T-cell (primary cell): ENCODE measurements around the gene MAN2A1. TPM values are rescaled to one million over a fixed set of nuclear protein-coding genes. Genes with fewer than 3 reads are reported as not detected.

Experiments
- ATAC-seq, 4 experiments: fragments of 200-7000 bp in 3 of 4; fragments of 150-1000 bp in 1 of 4; cut with Tn5 transposase; replicated peaks in 1 of 4; 1 replicate in 3 of 4; 2 replicates in 1 of 4; pipeline ENCODE4 v1.10.0; 2021; ENCODE audit warnings: moderate library complexity in 3 of 4, mild to moderate bottlenecking in 2 of 4, moderate number of reproducible peaks in 1 of 4
- CTCF ChIA-PET, 2 donors: fragments of 300-600 bp; sonication (Branson Sonifier 250); formaldehyde crosslinking; loops; one replicate each; lab custom pipeline; 2022; ENCODE audit warnings: antibody characterized with exemption in 2 of 2; lab: Charles Lee
- POLR2A ChIA-PET, 2 donors: fragments of 300-600 bp; sonication (Branson Sonifier 250); formaldehyde crosslinking; loops; one replicate each; lab custom pipeline; 2022; ENCODE audit warnings: antibody characterized with exemption in 2 of 2; lab: Charles Lee
- DNase-seq, 35 experiments: peaks; one replicate each; pipeline versions ENCODE4 v3.0.0 to v3.0.0-alpha.2; 2013 to 2023
- H3K27ac ChIP-seq: one replicate; pipeline ENCODE4 v1.5.1; 2013; ENCODE audit warnings: low read length
- H3K27me3 ChIP-seq, 2 experiments: replicated peaks in 1 of 2; 1 replicate in 1 of 2; 2 replicates in 1 of 2; pipeline versions ENCODE4 v1.6.1 to v1.7.0; 2013; ENCODE audit warnings: low read length in 1 of 2, mixed read lengths in 1 of 2; ENCODE audit not compliant: control insufficient read depth in 2 of 2, insufficient read depth in 2 of 2; ENCODE audit errors: extremely low read depth in 1 of 2
- H3K36me3 ChIP-seq, 2 donors: 1 replicate in 1 of 2; 2 replicates in 1 of 2; pipeline versions ENCODE4 v1.6.1 to v1.7.0; 2013; ENCODE audit warnings: low read length in 1 of 2; ENCODE audit not compliant: control insufficient read depth in 2 of 2, insufficient read depth in 1 of 2; ENCODE audit errors: extremely low read depth in 1 of 2
- H3K4me1 ChIP-seq, 2 experiments: 1 replicate in 1 of 2; 2 replicates in 1 of 2; pipeline versions ENCODE4 v1.6.1 to v1.7.0; 2013; ENCODE audit warnings: low read length in 2 of 2, mixed read lengths in 1 of 2; ENCODE audit not compliant: insufficient read depth in 2 of 2, control insufficient read depth in 1 of 2; ENCODE audit errors: extremely low read depth in 1 of 2
- H3K4me3 ChIP-seq, 2 donors: 1 replicate in 1 of 2; 2 replicates in 1 of 2; pipeline versions ENCODE4 v1.5.1 to v1.7.0; 2013; ENCODE audit warnings: mild to moderate bottlenecking in 2 of 2, low read length in 1 of 2, moderate library complexity in 1 of 2; ENCODE audit not compliant: control insufficient read depth in 1 of 2; ENCODE audit errors: extremely low read depth in 1 of 2
- H3K9me3 ChIP-seq: 2 replicates; pipeline ENCODE4 v1.7.0; 2013
- H3K27ac Mint-ChIP-seq, 2 donors: one replicate each; pipeline ENCODE4 v1.8.0; 2020 to 2021; ENCODE audit warnings: mild to moderate bottlenecking in 2 of 2, mixed read lengths in 2 of 2
- H3K27me3 Mint-ChIP-seq, 2 donors: one replicate each; pipeline ENCODE4 v1.8.0; 2021 to 2022; ENCODE audit warnings: mixed read lengths in 2 of 2
- H3K36me3 Mint-ChIP-seq: one replicate; pipeline ENCODE4 v1.8.0; 2021; ENCODE audit warnings: mixed read lengths
- H3K4me1 Mint-ChIP-seq, 3 donors: one replicate each; pipeline ENCODE4 v1.8.0; 2020 to 2022; ENCODE audit warnings: mixed read lengths in 3 of 3, mild to moderate bottlenecking in 1 of 3
- H3K4me3 Mint-ChIP-seq, 3 donors: one replicate each; pipeline ENCODE4 v1.8.0; 2020 to 2022; ENCODE audit warnings: mild to moderate bottlenecking in 3 of 3, mixed read lengths in 3 of 3, moderate library complexity in 3 of 3
- H3K9me3 Mint-ChIP-seq, 3 donors: one replicate each; pipeline ENCODE4 v1.8.0; 2020 to 2022; ENCODE audit warnings: mixed read lengths in 3 of 3
- WGBS: methylation state at CpG from one replicate; pipeline ENCODE4 v1.1.5; 2013; ENCODE audit warnings: missing lambda C conversion rate; ENCODE audit not compliant: insufficient coverage; 5-methylcytosine and 5-hydroxymethylcytosine counted together
- total RNA-seq, 35 experiments: library from RNA in 6 of 35; stranded (reverse) in 6 of 35; fragments of 120-200 nt in 1 of 35; gene quantifications; one replicate each; pipeline versions ENCODE4 v1.2.1 to v1.2.4 and lab custom pipeline; 2013 to 2026

The MAN2A1 gene
- total RNA-seq, 5 donors from 2014 or later (not counting 1 experiment from before 2014, with no cell fraction given) = 46.7 to 64.0 (median 50.4) TPM

DNA sequence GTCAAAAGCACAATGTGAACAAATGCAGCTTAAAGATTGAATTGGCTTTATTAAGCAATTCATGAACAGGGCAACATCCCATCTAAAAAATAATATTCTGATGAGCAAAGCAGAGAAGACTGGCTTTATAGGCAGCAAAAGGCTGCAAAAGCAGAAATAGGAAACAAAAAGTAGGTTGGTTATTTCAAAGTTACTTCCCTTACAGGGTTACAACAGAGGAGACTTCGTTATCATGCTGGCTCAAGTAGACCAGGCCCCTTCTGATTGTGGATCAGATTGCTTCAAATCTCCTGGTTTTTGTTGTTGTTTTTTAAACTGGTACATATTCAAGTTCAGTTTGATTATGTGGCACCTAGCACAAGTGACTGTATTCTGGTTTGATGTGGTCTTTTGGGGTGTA is 73.1 kb downstream of the MAN2A1 start:
- H3K27me3 ChIP-seq = no peaks in the 10 kb centered on the region
- no peak overlapping the region for H3K4me3 ChIP-seq
- CTCF ChIA-PET = no interaction called here
- DNase-seq (no peak), ATAC-seq (no peak)
- Mint-ChIP-seq H3K9me3 (peaks cover 0 to 10% (median 5%) of the 10 kb centered on the region in 3 donors), H3K27me3 (no peaks in the 10 kb centered on the region), H3K4me1 (peaks cover 30 to 35% (median 33%) of the 10 kb centered on the region in 3 donors), H3K27ac (no peak overlapping the region), H3K4me3 (no peak overlapping the region), H3K36me3 (peaks cover 58% of the 10 kb centered on the region)
- no peaks in the 10 kb centered on the region for H3K4me1 ChIP-seq
- no peak overlapping the region for H3K27ac ChIP-seq
- peaks cover 0 to 17% of the 10 kb centered on the region in 2 donors for H3K36me3 ChIP-seq
- WGBS = no CpG with 5 or more reads among the region's 1 CpG
- POLR2A ChIA-PET = no interaction called here
- H3K9me3 ChIP-seq = peaks cover 4% of the 10 kb centered on the region

DNA sequence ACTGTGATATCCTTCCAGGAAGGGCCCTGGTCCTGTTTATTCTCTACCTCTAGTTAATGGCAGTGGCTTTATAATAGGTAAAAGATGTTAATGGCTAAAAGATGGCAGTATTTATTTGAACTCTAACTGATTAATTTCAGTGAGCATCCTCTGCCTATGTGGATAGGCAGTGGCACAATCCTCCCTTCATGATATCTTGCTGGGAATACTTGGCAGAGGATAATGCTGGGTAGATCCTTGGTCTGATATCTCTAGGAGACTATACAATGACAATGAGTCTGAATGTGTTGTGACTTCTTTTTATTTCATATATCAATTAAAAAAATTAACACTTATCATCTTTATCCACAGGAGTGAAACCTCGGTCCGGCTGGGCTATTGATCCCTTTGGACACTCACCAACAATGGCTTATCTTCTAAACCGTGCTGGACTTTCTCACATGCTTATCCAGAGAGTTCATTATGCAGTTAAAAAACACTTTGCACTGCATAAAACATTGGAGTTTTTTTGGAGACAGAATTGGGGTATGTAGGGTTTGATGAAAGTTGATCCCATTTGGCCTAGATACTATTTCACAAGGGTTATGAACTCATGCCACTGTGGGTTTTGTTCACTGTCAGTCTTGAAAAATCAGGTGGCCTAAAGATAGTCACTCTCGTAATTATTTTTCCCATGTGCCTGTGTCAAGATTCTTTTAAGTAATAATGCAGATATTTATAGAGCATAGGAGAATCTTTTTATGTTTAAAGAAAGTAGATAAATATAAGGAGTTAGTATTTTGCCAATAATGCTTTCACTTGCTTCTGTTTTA is 77.7 kb downstream of the MAN2A1 start:
- Mint-ChIP-seq H3K36me3 (peaks cover 67% of the 10 kb centered on the region), H3K4me1 (peaks cover 18 to 27% (median 21%) of the 10 kb centered on the region in 3 donors), H3K27ac (no peak overlapping the region), H3K9me3 (peaks cover 0 to 3% (median 0%) of the 10 kb centered on the region in 3 donors), H3K4me3 (no peak overlapping the region), H3K27me3 (no peaks in the 10 kb centered on the region)
- Histone ChIP-seq H3K27me3 (no peaks in the 10 kb centered on the region), H3K4me1 (no peaks in the 10 kb centered on the region), H3K4me3 (no peak overlapping the region), H3K9me3 (peaks cover 4% of the 10 kb centered on the region), H3K27ac (no peak overlapping the region), H3K36me3 (peaks cover 9 to 44% of the 10 kb centered on the region in 2 donors)
- ChIA-PET CTCF (no interaction called here), POLR2A (no interaction called here)
- 100% methylated on average over 1 of the region's 4 CpGs for whole genome bisulfite sequencing
- DNase-seq (no peak), ATAC-seq (no peak)

DNA sequence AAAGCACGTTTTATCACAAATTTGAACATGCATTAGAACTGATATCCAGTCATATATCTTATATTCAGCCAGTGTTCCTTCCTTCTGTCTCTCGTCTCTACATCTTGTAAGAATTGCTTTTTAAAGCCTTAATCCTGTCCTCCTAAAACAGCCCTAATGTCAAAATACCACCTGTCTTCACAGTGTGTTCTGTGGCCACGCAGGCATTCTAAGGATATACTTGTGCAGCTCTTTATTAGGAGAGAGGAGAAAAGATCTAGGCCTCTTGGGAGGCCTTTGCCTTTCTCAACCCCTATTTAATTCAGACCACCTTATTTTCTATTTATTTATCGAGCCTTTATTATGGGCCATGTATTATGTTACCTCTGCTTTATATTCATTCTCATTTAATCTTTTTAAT is 78.3 kb downstream of the MAN2A1 start:
- Histone ChIP-seq H3K36me3 (peaks cover 9 to 41% of the 10 kb centered on the region in 2 donors), H3K27ac (no peak overlapping the region), H3K9me3 (no peaks in the 10 kb centered on the region), H3K27me3 (no peaks in the 10 kb centered on the region), H3K4me3 (no peak overlapping the region), H3K4me1 (no peaks in the 10 kb centered on the region)
- ChIA-PET POLR2A (no interaction called here), CTCF (no interaction called here)
- H3K27ac Mint-ChIP-seq = no peak overlapping the region
- H3K4me1 Mint-ChIP-seq = peaks cover 16 to 23% (median 18%) of the 10 kb centered on the region in 3 donors
- H3K9me3 Mint-ChIP-seq = no peaks in the 10 kb centered on the region
- peaks cover 67% of the 10 kb centered on the region for H3K36me3 Mint-ChIP-seq
- no peak for DNase-seq
- ATAC-seq = no peak
- 100% methylated on average over 1 of the region's 4 CpGs for whole genome bisulfite sequencing
- no peaks in the 10 kb centered on the region for H3K27me3 Mint-ChIP-seq
- H3K4me3 Mint-ChIP-seq = no peak overlapping the region

DNA sequence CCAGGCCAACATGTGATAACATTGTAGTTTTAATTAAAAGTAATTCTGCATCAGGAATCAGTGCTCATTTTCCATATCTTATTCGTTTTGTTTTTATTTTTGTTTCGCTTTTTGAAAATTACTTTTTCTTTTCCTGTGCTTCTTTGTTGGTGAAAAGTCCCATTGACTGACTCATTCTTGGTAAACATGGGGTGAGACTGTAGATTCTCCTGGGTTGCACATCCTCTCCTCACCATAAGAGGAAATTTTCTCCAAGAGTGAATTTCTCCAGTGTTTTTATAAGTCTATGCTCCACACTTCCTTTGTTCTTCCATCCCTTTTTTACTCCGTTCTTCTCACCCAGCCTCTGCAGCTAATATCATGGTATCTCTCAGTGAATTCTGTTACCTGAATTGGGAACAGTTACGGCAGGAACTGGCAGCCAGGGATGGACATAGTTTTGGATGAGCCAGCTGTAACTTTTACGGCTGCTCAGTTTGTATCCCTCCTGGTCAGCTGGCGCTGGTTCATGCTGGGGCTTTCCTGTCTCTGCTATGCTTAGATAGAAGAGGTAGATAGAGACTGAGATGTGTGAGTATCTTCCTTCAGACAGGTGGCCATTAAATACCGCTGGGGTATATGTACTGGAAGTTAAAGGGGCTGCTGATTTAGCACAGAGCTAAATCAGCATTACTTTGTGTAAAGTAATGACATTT is 80.0 kb downstream of the MAN2A1 start:
- Mint-ChIP-seq H3K27ac (no peak overlapping the region), H3K27me3 (no peaks in the 10 kb centered on the region), H3K4me1 (peaks cover 19 to 23% (median 20%) of the 10 kb centered on the region in 3 donors), H3K4me3 (no peak overlapping the region), H3K36me3 (peaks cover 73% of the 10 kb centered on the region), H3K9me3 (no peaks in the 10 kb centered on the region)
- Histone ChIP-seq H3K4me3 (no peak overlapping the region), H3K4me1 (no peaks in the 10 kb centered on the region), H3K9me3 (no peaks in the 10 kb centered on the region), H3K27me3 (no peaks in the 10 kb centered on the region), H3K27ac (no peak overlapping the region), H3K36me3 (peaks cover 9 to 41% of the 10 kb centered on the region in 2 donors)
- no peak for ATAC-seq
- POLR2A ChIA-PET = interaction anchor here (0.6 to 0.8 kb wide), 2 partner anchors 16 to 94 kb away, joined by 5 read pairs; no protein-coding TSS in a partner anchor
- CTCF ChIA-PET = no interaction called here
- WGBS = 100% methylated on average over 4 of the region's 7 CpGs
- no peak for DNase-seq

DNA sequence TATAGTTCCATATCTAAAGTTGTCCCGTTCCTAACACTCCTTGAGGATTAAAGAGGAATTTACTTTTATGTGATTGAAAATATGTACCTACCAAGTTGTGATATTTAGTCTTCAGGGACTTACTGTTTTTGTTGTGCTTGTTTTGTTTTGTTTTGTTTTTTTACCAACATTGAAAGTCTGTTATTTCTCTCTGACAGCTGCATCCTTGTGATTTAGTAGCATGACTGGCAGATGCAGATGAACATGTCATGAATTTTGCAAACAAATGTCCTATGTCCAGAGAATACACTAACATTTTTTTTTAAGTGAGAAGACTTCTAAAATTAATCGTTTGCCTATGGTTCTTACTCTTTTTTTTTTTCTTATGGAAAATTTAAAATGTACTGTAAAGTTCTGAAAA is 85.4 kb downstream of the MAN2A1 start:
- Histone ChIP-seq H3K27ac (no peak overlapping the region), H3K27me3 (no peaks in the 10 kb centered on the region), H3K4me1 (no peaks in the 10 kb centered on the region), H3K9me3 (no peaks in the 10 kb centered on the region), H3K36me3 (peaks cover 9 to 20% of the 10 kb centered on the region in 2 donors), H3K4me3 (no peak overlapping the region)
- ATAC-seq (no peak), DNase-seq (no peak)
- Mint-ChIP-seq H3K4me3 (no peak overlapping the region), H3K27ac (no peak overlapping the region), H3K27me3 (no peaks in the 10 kb centered on the region), H3K36me3 (peaks cover 62% of the 10 kb centered on the region), H3K4me1 (peaks cover 15 to 28% (median 22%) of the 10 kb centered on the region in 3 donors), H3K9me3 (no peaks in the 10 kb centered on the region)
- CTCF ChIA-PET = no interaction called here
- POLR2A ChIA-PET = interaction anchor here in 1 of 2 donors (0.6 kb wide), 1 partner anchor 16 kb away, joined by 3 read pairs; no protein-coding TSS in a partner anchor
- WGBS = no CpG with 5 or more reads among the region's 2 CpGs

DNA sequence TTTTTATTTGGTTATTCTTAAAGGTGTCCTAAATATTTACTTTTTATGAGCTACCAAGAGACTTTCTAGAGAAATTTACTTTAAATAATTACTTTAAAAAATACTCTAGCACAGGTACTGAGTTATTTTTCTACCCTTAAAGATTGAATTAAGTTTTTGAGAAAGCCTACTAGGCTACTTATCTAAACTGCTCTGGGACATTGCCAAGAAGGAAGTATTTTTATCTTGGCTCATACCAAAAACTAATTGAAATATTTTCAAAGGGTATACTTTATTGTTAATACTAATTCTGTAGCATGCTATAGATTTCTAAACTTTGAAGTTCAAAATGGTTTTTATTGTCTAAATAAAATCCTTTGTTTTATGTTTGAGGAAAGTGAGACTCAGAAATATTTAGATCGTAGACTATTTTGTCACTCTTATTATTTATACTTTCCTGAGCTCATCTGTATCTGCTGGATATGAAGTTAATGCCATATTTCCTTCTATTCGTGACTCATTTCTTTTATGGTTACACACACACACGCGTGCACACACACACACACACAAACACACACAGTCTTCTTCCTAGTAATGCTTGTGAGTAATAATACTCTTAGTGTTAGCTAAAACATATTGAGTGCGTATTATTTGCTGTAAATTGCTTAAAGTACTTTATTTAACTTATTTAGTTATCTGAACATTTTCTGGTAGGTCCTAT is 89.5 kb downstream of the MAN2A1 start:
- no peaks in the 10 kb centered on the region for H3K4me1 ChIP-seq
- H3K4me1 Mint-ChIP-seq = peaks cover 15 to 21% (median 17%) of the 10 kb centered on the region in 3 donors
- DNase-seq (no peak), ATAC-seq (no peak)
- no peak overlapping the region for H3K4me3 ChIP-seq
- H3K9me3 Mint-ChIP-seq = no peaks in the 10 kb centered on the region
- H3K4me3 Mint-ChIP-seq = no peak overlapping the region
- peaks cover 57% of the 10 kb centered on the region for H3K36me3 Mint-ChIP-seq
- ChIA-PET CTCF (no interaction called here), POLR2A (no interaction called here)
- peaks cover 0 to 13% of the 10 kb centered on the region in 2 donors for H3K36me3 ChIP-seq
- no peaks in the 10 kb centered on the region for H3K27me3 ChIP-seq
- H3K27ac Mint-ChIP-seq = no peak overlapping the region
- H3K27ac ChIP-seq = no peak overlapping the region
- WGBS = no CpG with 5 or more reads among the region's 5 CpGs
- no peaks in the 10 kb centered on the region for H3K9me3 ChIP-seq
- H3K27me3 Mint-ChIP-seq = no peaks in the 10 kb centered on the region
